ENCODE results near the gene ULBP3. TPM values are rescaled to one million over a fixed set of nuclear protein-coding genes. Genes with fewer than 3 reads are reported as not detected.

Gene ULBP3
- total and polyA plus RNA-seq, 2 of the 13 experiments (the other 11 are each of a cell fraction or from before 2014, with no cell fraction given): 0.42 to 0.48 TPM

GRCh38 chr6:150068720-150069648, at the start of gene ULBP3 (continued):
- TF ChIP-seq ZNF276 (CRISPR knock-in tag; IDR thresholded peaks at IDR 0.05; ENCODE audit: low read depth) (no peak), ZNF251 (CRISPR knock-in tag; IDR thresholded peaks at IDR 0.05) (no peak), ETV5 (CRISPR knock-in tag; IDR thresholded peaks at IDR 0.05; ENCODE audit: borderline replicate concordance) (no peak), ZHX2 (IDR thresholded peaks at IDR 0.05; ENCODE audit: low read depth) (no peak), ZHX2 (CRISPR knock-in tag; IDR thresholded peaks at IDR 0.05; ENCODE audit: borderline replicate concordance) (no peak), IRX3 (CRISPR knock-in tag; IDR thresholded peaks at IDR 0.05; ENCODE audit: borderline replicate concordance, low read depth) (no peak), GABPB1 (CRISPR knock-in tag; IDR thresholded peaks at IDR 0.05) (peak; percentile 59; the same call in 1 of the 2 replicates), THYN1 (CRISPR knock-in tag; IDR thresholded peaks at IDR 0.05; ENCODE audit: borderline replicate concordance, low read depth) (no peak), HOXA3 (CRISPR knock-in tag; IDR thresholded peaks at IDR 0.05) (0 out of 2 replicates have a peak, but pooled peaks have one; percentile 10), ZNF292 (CRISPR knock-in tag; IDR thresholded peaks at IDR 0.05; ENCODE audit: borderline replicate concordance, low read depth) (no peak), HNRNPLL (IDR thresholded peaks at IDR 0.05; ENCODE audit: low read depth, low read length, poor library complexity, severe bottlenecking) (peak; percentile 55), ZNF598 (CRISPR knock-in tag; IDR thresholded peaks at IDR 0.05; ENCODE audit: borderline replicate concordance) (no peak), ZNF543 (CRISPR knock-in tag; IDR thresholded peaks at IDR 0.05) (no peak), KMT2B (CRISPR knock-in tag; IDR thresholded peaks at IDR 0.05) (no peak), RARA (CRISPR knock-in tag; IDR thresholded peaks at IDR 0.05) (no peak), SNAPC5 (CRISPR knock-in tag; IDR thresholded peaks at IDR 0.05; ENCODE audit: borderline replicate concordance) (no peak), CHD2 (IDR thresholded peaks at IDR 0.05; ENCODE audit: low read depth, low read length) (peak; percentile 86), PREB (CRISPR knock-in tag; IDR thresholded peaks at IDR 0.05) (no peak), POLR2AphosphoS2 (IDR thresholded peaks at IDR 0.05; ENCODE audit: low read depth, low read length) (no peak), ZNF569 (CRISPR knock-in tag; IDR thresholded peaks at IDR 0.05; ENCODE audit: borderline replicate concordance) (no peak)
